Measurements from ENCODE around the gene AKT2. TPM values are rescaled to one million over a fixed set of nuclear protein-coding genes. Genes with fewer than 3 reads are reported as not detected.
"Not testable (repeated sequence)": the region's sequence is repeated elsewhere in the genome, so short reads cannot be mapped to it uniquely, and the experiment has no call there.

Gene AKT2
- 100 to 1,000 TPM; 139 to 141 TPM for total RNA-seq

- H3K27me3 Mint-ChIP-seq: no peaks in the 10 kb centered on the region
- peaks cover 6% of the 10 kb centered on the region for H3K36me3 Mint-ChIP-seq
- peak; percentile 86 for DNase-seq
- peaks cover 47% of the 10 kb centered on the region for H3K4me1 Mint-ChIP-seq
- H3K9me3 Mint-ChIP-seq: no peaks in the 10 kb centered on the region
- peak within 1 kb of the TSS; percentile 99 for H3K27ac Mint-ChIP-seq
- peak within 1 kb of the TSS; percentile 98 for H3K4me3 Mint-ChIP-seq
Observed at GRCh38 chr19:40284501-40285352, at the start of gene AKT2. TSS of gene AKT2 (minus strand) at chr19:40285345. CDS start at chr19:40265267, 20,078 bp downstream.

GRCh38 chr19:40333083-40333482, 47.9 kb upstream of the AKT2 start:
- H3K36me3 Mint-ChIP-seq: peaks cover 11% of the 10 kb centered on the region
- not testable (repeated sequence) for DNase-seq, H3K27ac Mint-ChIP-seq, H3K4me1 Mint-ChIP-seq, H3K4me3 Mint-ChIP-seq, H3K9me3 Mint-ChIP-seq, H3K27me3 Mint-ChIP-seq

DNA sequence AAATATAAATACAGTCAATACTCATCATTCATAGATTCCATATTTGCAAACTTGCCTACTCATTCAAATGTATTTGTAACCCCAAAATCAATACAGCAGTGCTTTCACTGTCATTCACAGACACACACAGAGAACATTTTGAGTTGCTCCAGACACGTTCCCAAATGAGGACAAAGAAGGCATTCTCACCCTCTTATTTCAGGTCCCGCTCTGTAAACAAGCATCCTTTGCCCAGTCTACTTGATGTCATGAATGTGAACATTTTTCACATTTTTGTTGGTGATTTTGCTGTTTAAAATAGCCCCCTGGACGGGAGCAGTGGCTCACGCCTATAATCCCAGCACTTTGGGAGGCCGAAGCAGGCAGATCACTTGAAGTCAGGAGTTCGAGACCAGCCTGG, 47.5 kb upstream of the AKT2 start:
- H3K9me3 Mint-ChIP-seq: no peaks in the 10 kb centered on the region
- no peaks in the 10 kb centered on the region for H3K27me3 Mint-ChIP-seq
- no peak overlapping the region for H3K4me3 Mint-ChIP-seq
- H3K36me3 Mint-ChIP-seq: peaks cover 11% of the 10 kb centered on the region
- H3K27ac Mint-ChIP-seq: no peak overlapping the region
- no peaks in the 10 kb centered on the region for H3K4me1 Mint-ChIP-seq
- DNase-seq: no peak

- no peak overlapping the region for H3K4me3 Mint-ChIP-seq
- H3K4me1 Mint-ChIP-seq: no peaks in the 10 kb centered on the region
- peaks cover 10% of the 10 kb centered on the region for H3K36me3 Mint-ChIP-seq
- no peak overlapping the region for H3K27ac Mint-ChIP-seq
- H3K9me3 Mint-ChIP-seq: no peaks in the 10 kb centered on the region
- no peaks in the 10 kb centered on the region for H3K27me3 Mint-ChIP-seq
- no peak for DNase-seq
Observed at GRCh38 chr19:40331052-40331451, 45.9 kb upstream of the AKT2 start.

DNA sequence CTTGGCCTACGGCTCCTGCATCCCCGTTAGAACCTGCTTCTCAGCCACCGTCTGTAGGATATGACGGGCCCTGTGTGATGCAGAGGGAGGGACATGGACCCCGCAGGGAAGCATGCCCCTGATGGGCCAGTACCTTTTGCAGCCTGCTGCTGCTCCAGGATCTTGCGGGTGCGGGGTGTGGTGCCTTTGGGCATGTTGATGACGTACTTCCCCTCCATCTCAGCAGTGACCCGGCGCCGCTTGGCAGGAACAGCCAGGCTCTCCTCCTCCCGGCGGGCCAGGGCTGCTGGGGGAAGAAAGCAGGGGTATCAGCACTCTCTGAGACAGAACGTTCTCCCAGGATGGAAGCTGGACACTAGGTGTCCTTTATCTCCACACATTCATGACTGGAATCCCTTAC, 41.1 kb upstream of the AKT2 start:
- H3K36me3 Mint-ChIP-seq: peaks cover 11% of the 10 kb centered on the region
- H3K27ac Mint-ChIP-seq: no peak overlapping the region
- H3K4me3 Mint-ChIP-seq: no peak overlapping the region
- no peaks in the 10 kb centered on the region for H3K4me1 Mint-ChIP-seq
- no peaks in the 10 kb centered on the region for H3K27me3 Mint-ChIP-seq
- no peak for DNase-seq
- H3K9me3 Mint-ChIP-seq: no peaks in the 10 kb centered on the region

DNA sequence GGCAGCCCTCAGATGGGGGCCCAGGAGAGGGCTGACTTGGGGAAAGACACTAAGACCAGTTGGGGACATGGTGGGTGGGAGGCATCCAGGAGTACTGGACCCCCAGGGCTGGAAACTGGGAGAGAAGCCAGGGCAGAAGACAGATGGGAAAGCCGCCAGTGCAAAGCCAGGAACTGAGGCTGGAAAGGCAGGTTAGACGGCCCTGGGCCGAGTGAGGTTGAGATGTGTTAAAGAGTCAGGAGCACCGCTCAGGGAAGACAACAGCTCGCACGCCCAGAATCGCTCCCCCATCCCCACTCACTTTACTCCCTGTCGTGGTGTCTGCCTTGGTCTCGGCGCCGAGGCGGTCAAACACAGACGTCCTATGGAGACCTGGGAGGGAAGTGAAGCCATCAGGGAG, 38.6 kb upstream of the AKT2 start:
- Mint-ChIP-seq H3K27ac (no peak overlapping the region), H3K9me3 (no peaks in the 10 kb centered on the region), H3K36me3 (peaks cover 16% of the 10 kb centered on the region), H3K4me1 (no peaks in the 10 kb centered on the region), H3K27me3 (no peaks in the 10 kb centered on the region), H3K4me3 (no peak overlapping the region)
- no peak for DNase-seq

- Mint-ChIP-seq H3K36me3 (peaks cover 17% of the 10 kb centered on the region), H3K27me3 (no peaks in the 10 kb centered on the region), H3K4me3 (no peak overlapping the region), H3K27ac (no peak overlapping the region), H3K4me1 (no peaks in the 10 kb centered on the region), H3K9me3 (no peaks in the 10 kb centered on the region)
- no peak for DNase-seq
Observed at GRCh38 chr19:40322951-40323615, 37.9 kb upstream of the AKT2 start.

GRCh38 chr19:40322271-40322610, 37.1 kb upstream of the AKT2 start:
- no peak overlapping the region for H3K4me3 Mint-ChIP-seq
- no peaks in the 10 kb centered on the region for H3K27me3 Mint-ChIP-seq
- H3K9me3 Mint-ChIP-seq: no peaks in the 10 kb centered on the region
- no peak overlapping the region for H3K27ac Mint-ChIP-seq
- no peaks in the 10 kb centered on the region for H3K4me1 Mint-ChIP-seq
- H3K36me3 Mint-ChIP-seq: peaks cover 17% of the 10 kb centered on the region
- no peak for DNase-seq

GRCh38 chr19:40321566-40322270, 36.6 kb upstream of the AKT2 start:
- Mint-ChIP-seq H3K27me3 (no peaks in the 10 kb centered on the region), H3K36me3 (peaks cover 17% of the 10 kb centered on the region), H3K4me3 (no peak overlapping the region), H3K27ac (no peak overlapping the region), H3K9me3 (no peaks in the 10 kb centered on the region), H3K4me1 (no peaks in the 10 kb centered on the region)
- DNase-seq: no peak

DNA sequence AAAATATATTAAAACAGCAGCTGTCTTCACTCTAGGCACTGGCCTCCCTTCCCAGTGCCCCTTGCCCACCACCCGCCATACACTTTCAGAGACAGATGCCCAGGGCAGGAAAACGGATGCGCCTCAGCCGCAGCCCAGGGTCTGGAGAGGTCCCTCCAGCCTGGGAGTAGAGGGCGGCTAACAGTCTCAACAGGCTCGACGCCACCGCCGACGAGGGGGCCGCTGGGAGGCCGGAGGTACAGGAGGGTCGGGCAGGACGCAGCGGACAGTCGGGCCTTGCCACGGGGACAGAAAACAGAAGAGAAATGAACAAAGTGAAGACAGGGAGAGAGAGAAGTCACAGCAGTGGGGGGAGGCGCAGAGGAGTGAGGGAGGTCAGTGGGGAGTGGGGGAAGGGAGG, 35.9 kb upstream of the AKT2 start:
- H3K9me3 Mint-ChIP-seq: no peaks in the 10 kb centered on the region
- H3K27ac Mint-ChIP-seq: no peak overlapping the region
- peaks cover 17% of the 10 kb centered on the region for H3K36me3 Mint-ChIP-seq
- no peaks in the 10 kb centered on the region for H3K4me1 Mint-ChIP-seq
- DNase-seq: no peak
- H3K4me3 Mint-ChIP-seq: no peak overlapping the region
- no peaks in the 10 kb centered on the region for H3K27me3 Mint-ChIP-seq

- no peaks in the 10 kb centered on the region for H3K27me3 Mint-ChIP-seq
- H3K4me1 Mint-ChIP-seq: no peaks in the 10 kb centered on the region
- DNase-seq: no peak
- peaks cover 16% of the 10 kb centered on the region for H3K36me3 Mint-ChIP-seq
- no peaks in the 10 kb centered on the region for H3K9me3 Mint-ChIP-seq
- H3K27ac Mint-ChIP-seq: no peak overlapping the region
- H3K4me3 Mint-ChIP-seq: no peak overlapping the region
Observed at GRCh38 chr19:40320558-40320935, 35.4 kb upstream of the AKT2 start.

GRCh38 chr19:40317338-40317737, 32.2 kb upstream of the AKT2 start:
- no peaks in the 10 kb centered on the region for H3K9me3 Mint-ChIP-seq
- DNase-seq: no peak
- no peak overlapping the region for H3K27ac Mint-ChIP-seq
- no peaks in the 10 kb centered on the region for H3K27me3 Mint-ChIP-seq
- no peak overlapping the region for H3K4me3 Mint-ChIP-seq
- H3K4me1 Mint-ChIP-seq: peaks cover 2% of the 10 kb centered on the region
- H3K36me3 Mint-ChIP-seq: peaks cover 13% of the 10 kb centered on the region

- H3K4me3 Mint-ChIP-seq: no peak overlapping the region
- H3K27ac Mint-ChIP-seq: no peak overlapping the region
- no peaks in the 10 kb centered on the region for H3K27me3 Mint-ChIP-seq
- peaks cover 2% of the 10 kb centered on the region for H3K4me1 Mint-ChIP-seq
- H3K9me3 Mint-ChIP-seq: no peaks in the 10 kb centered on the region
- DNase-seq: no peak
- peaks cover 13% of the 10 kb centered on the region for H3K36me3 Mint-ChIP-seq
Observed at GRCh38 chr19:40315812-40316470, 30.8 kb upstream of the AKT2 start.

- peak overlapping the region; percentile 12 for H3K27ac Mint-ChIP-seq
- H3K9me3 Mint-ChIP-seq: no peaks in the 10 kb centered on the region
- no peaks in the 10 kb centered on the region for H3K27me3 Mint-ChIP-seq
- H3K4me1 Mint-ChIP-seq: peaks cover 2% of the 10 kb centered on the region
- DNase-seq: no peak
- H3K4me3 Mint-ChIP-seq: no peak overlapping the region
- H3K36me3 Mint-ChIP-seq: peaks cover 6% of the 10 kb centered on the region
Observed at GRCh38 chr19:40314656-40315055, 29.5 kb upstream of the AKT2 start.
